ENCODE results near the gene RNASE7.

RNASE7 gene

DNA sequence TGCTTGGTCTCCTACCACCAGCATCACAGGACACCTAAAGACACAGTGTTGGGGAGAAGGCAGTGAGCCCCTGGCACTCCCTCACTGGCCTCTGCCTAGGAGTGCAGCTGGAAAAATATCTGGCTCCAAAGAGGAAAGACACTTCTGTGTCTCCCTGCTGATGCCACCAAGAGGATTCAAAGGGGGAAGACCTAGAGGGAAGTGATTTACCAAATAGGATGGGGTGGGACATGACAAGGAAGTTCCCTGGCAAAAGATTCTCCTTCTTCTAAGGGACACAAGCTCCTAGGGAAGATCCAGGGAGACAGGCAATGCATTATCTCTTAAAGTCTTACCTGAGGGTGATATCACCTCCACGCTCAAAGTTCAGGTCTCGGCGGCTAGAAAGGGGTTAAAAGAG is 23.4 kb upstream of the RNASE7 start:
- no peak overlapping the region for H3K27ac ChIP-seq (ENCODE audit: low read depth, low read length, poor library complexity, severe bottlenecking)
- no peaks in the 10 kb centered on the region for H4K20me1 ChIP-seq (ENCODE audit: insufficient read depth, low read length)
- H3K27me3 ChIP-seq (ENCODE audit: insufficient read depth, low read length), result peaks cover 5% of the 10 kb centered on the region; the same call in 1 of the 2 replicates
- TF ChIP-seq, protein P1, sequence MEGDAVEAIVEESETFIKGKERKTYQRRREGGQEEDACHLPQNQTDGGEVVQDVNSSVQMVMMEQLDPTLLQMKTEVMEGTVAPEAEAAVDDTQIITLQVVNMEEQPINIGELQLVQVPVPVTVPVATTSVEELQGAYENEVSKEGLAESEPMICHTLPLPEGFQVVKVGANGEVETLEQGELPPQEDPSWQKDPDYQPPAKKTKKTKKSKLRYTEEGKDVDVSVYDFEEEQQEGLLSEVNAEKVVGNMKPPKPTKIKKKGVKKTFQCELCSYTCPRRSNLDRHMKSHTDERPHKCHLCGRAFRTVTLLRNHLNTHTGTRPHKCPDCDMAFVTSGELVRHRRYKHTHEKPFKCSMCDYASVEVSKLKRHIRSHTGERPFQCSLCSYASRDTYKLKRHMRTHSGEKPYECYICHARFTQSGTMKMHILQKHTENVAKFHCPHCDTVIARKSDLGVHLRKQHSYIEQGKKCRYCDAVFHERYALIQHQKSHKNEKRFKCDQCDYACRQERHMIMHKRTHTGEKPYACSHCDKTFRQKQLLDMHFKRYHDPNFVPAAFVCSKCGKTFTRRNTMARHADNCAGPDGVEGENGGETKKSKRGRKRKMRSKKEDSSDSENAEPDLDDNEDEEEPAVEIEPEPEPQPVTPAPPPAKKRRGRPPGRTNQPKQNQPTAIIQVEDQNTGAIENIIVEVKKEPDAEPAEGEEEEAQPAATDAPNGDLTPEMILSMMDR (IDR thresholded peaks at IDR 0.05; ENCODE audit: low read length), result no peak
- TF ChIP-seq EZH2 (IDR thresholded peaks at IDR 0.05; ENCODE audit: borderline replicate concordance, low read length), result no peak
- no peak overlapping the region for H3K4me2 ChIP-seq (ENCODE audit: low read length)
- no peaks in the 10 kb centered on the region for H3K9me3 ChIP-seq (ENCODE audit: low read length)
- H3K9ac ChIP-seq (ENCODE audit: low read length), result no peak overlapping the region
- H3K79me2 ChIP-seq (ENCODE audit: insufficient read depth, low read length), result no peaks in the 10 kb centered on the region
- H2AFZ ChIP-seq (ENCODE audit: low read length), result no peak overlapping the region
- no peaks in the 10 kb centered on the region for H3K9me2 ChIP-seq (ENCODE audit: low read depth, low read length)
- H3K4me1 ChIP-seq (ENCODE audit: insufficient read depth, low read length, severe bottlenecking), result no peaks in the 10 kb centered on the region
- H3F3A ChIP-seq (ENCODE audit: insufficient read depth, low read length), result no peaks in the 10 kb centered on the region
- H3K4me3 ChIP-seq (ENCODE audit: low read depth, low read length, poor library complexity, severe bottlenecking), result no peak overlapping the region
- H3K36me3 ChIP-seq (ENCODE audit: insufficient read depth, low read length), result no peaks in the 10 kb centered on the region

DNA sequence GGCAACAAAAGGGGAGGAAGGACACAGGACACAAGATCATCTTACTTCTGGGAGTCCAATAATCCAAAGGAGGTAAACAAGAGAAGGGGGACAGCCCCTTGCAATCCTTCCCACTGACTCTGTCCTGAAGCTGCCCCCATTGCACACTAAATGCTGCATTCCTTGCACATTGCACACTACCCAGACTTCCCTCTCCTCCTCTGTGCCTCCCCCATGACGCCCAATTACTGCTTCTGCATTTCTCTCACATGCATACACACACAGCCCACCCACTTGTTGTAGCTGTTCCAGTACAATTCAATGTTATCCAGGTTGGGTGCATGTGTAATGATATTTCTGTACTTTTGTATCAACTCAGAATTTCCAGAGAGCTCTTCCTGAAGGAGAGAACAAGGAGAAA is 22.8 kb upstream of the RNASE7 start:
- H3K4me1 ChIP-seq (ENCODE audit: insufficient read depth, low read length, severe bottlenecking), result no peaks in the 10 kb centered on the region
- H3K4me3 ChIP-seq (ENCODE audit: low read depth, low read length, poor library complexity, severe bottlenecking), result no peak overlapping the region
- H3K36me3 ChIP-seq (ENCODE audit: insufficient read depth, low read length), result no peaks in the 10 kb centered on the region
- H4K20me1 ChIP-seq (ENCODE audit: insufficient read depth, low read length), result no peaks in the 10 kb centered on the region
- H3K27ac ChIP-seq (ENCODE audit: low read depth, low read length, poor library complexity, severe bottlenecking), result no peak overlapping the region
- H3K9me3 ChIP-seq (ENCODE audit: low read length), result no peaks in the 10 kb centered on the region
- H3K4me2 ChIP-seq (ENCODE audit: low read length), result no peak overlapping the region
- TF ChIP-seq EZH2 (IDR thresholded peaks at IDR 0.05; ENCODE audit: borderline replicate concordance, low read length), result no peak
- TF ChIP-seq, protein P1 (IDR thresholded peaks at IDR 0.05; ENCODE audit: low read length), result no peak
- no peak overlapping the region for H2AFZ ChIP-seq (ENCODE audit: low read length)
- H3K9ac ChIP-seq (ENCODE audit: low read length), result no peak overlapping the region
- no peaks in the 10 kb centered on the region for H3K79me2 ChIP-seq (ENCODE audit: insufficient read depth, low read length)
- no peaks in the 10 kb centered on the region for H3K9me2 ChIP-seq (ENCODE audit: low read depth, low read length)
- H3K27me3 ChIP-seq (ENCODE audit: insufficient read depth, low read length), result peaks cover 5% of the 10 kb centered on the region
- H3F3A ChIP-seq (ENCODE audit: insufficient read depth, low read length), result no peaks in the 10 kb centered on the region

DNA sequence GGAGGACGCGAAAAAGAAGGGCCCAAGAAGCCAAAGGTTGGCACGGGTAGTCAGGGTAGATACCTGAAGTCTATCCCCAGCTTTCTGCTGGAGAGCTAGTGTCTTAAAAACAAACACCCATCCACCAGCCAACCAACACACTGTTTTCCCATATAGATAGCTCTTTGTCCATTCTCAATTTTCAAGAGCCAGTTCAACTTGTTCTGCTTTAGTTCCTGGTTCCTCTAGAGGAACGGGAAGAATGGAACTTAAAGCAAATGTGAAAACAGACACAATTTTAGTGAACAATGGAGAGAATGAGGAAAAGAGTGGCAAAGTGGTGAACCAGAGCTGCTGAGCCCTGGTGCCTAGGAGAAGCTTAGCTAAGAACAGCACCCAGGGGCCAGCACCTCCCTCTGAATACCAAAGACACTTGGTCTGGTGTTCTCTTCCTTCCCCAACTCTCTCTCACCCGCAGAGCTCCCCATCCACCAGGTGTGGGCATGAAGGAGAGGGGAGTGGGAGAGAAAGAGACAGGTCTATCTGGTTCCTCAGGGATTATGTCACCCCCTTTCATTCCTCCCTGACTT is 21.1 kb upstream of the RNASE7 start:
- no peak for TF ChIP-seq EZH2 (IDR thresholded peaks at IDR 0.05; ENCODE audit: borderline replicate concordance, low read length)
- TF ChIP-seq, protein P1 (IDR thresholded peaks at IDR 0.05; ENCODE audit: low read length), result no peak
- H3K79me2 ChIP-seq (ENCODE audit: insufficient read depth, low read length), result no peaks in the 10 kb centered on the region
- H3K4me1 ChIP-seq (ENCODE audit: insufficient read depth, low read length, severe bottlenecking), result peaks cover 2% of the 10 kb centered on the region
- H4K20me1 ChIP-seq (ENCODE audit: insufficient read depth, low read length), result no peaks in the 10 kb centered on the region
- H3K9ac ChIP-seq (ENCODE audit: low read length), result no peak overlapping the region
- H3K36me3 ChIP-seq (ENCODE audit: insufficient read depth, low read length), result no peaks in the 10 kb centered on the region
- H3F3A ChIP-seq (ENCODE audit: insufficient read depth, low read length), result no peaks in the 10 kb centered on the region
- no peaks in the 10 kb centered on the region for H3K9me3 ChIP-seq (ENCODE audit: low read length)
- no peak overlapping the region for H3K4me3 ChIP-seq (ENCODE audit: low read depth, low read length, poor library complexity, severe bottlenecking)
- H2AFZ ChIP-seq (ENCODE audit: low read length), result no peak overlapping the region
- H3K9me2 ChIP-seq (ENCODE audit: low read depth, low read length), result no peaks in the 10 kb centered on the region
- H3K27me3 ChIP-seq (ENCODE audit: insufficient read depth, low read length), result peaks cover 5% of the 10 kb centered on the region
- no peak overlapping the region for H3K27ac ChIP-seq (ENCODE audit: low read depth, low read length, poor library complexity, severe bottlenecking)
- no peak overlapping the region for H3K4me2 ChIP-seq (ENCODE audit: low read length)
